ENCODE data around the gene GTF3C6. TPM values are rescaled to one million over a fixed set of nuclear protein-coding genes. Genes with fewer than 3 reads are reported as not detected.
"Not testable (repeated sequence)": the region's sequence is repeated elsewhere in the genome, so short reads cannot be mapped to it uniquely, and the experiment has no call there.

The GTF3C6 gene
- 22.3 and 68.3 TPM in 2 replicates for total RNA-seq (2014; rRNA removed; shearing (Covaris generic); ENCODE audit: low replicate concordance)

GRCh38 chr6:110958329-110959192 lies at the start of gene GTF3C6:
Gene GTF3C6, plus strand, starts transcription at chr6:110958706. Its CDS starts 64 bp downstream, at chr6:110958770.
- DNase-seq = peak; percentile 88
- no peaks in the 10 kb centered on the region for H3K27me3 ChIP-seq
- peak within 1 kb of the TSS; percentile 68 for H3K4me3 ChIP-seq
- no peaks in the 10 kb centered on the region for H3K9me3 ChIP-seq
- H3K36me3 ChIP-seq = peaks cover 22% of the 10 kb centered on the region

- H3K27me3 ChIP-seq = no peaks in the 10 kb centered on the region
- H3K36me3 ChIP-seq = no peaks in the 10 kb centered on the region
- no peak for DNase-seq
- no peak overlapping the region for H3K4me3 ChIP-seq
- no peaks in the 10 kb centered on the region for H3K9me3 ChIP-seq
Observed at GRCh38 chr6:110930781-110931180, 27.7 kb upstream of the GTF3C6 start.

- Histone ChIP-seq H3K36me3 (no peaks in the 10 kb centered on the region), H3K27me3 (no peaks in the 10 kb centered on the region), H3K9me3 (no peaks in the 10 kb centered on the region), H3K4me3 (no peak overlapping the region)
- no peak for DNase-seq
Observed at GRCh38 chr6:110933912-110934311, 24.6 kb upstream of the GTF3C6 start.

GRCh38 chr6:110934381-110934898 lies 24.1 kb upstream of the GTF3C6 start:
- Histone ChIP-seq H3K27me3 (no peaks in the 10 kb centered on the region), H3K9me3 (no peaks in the 10 kb centered on the region), H3K4me3 (no peak overlapping the region), H3K36me3 (no peaks in the 10 kb centered on the region)
- DNase-seq = no peak

GRCh38 chr6:110935171-110935570 lies 23.3 kb upstream of the GTF3C6 start:
- H3K9me3 ChIP-seq = no peaks in the 10 kb centered on the region
- no peak for DNase-seq
- H3K36me3 ChIP-seq = no peaks in the 10 kb centered on the region
- no peaks in the 10 kb centered on the region for H3K27me3 ChIP-seq
- H3K4me3 ChIP-seq = no peak overlapping the region

GRCh38 chr6:110938171-110938570 lies 20.3 kb upstream of the GTF3C6 start:
- no peaks in the 10 kb centered on the region for H3K36me3 ChIP-seq
- DNase-seq = no peak
- H3K27me3 ChIP-seq = no peaks in the 10 kb centered on the region
- H3K9me3 ChIP-seq = no peaks in the 10 kb centered on the region
- H3K4me3 ChIP-seq = no peak overlapping the region

- no peaks in the 10 kb centered on the region for H3K36me3 ChIP-seq
Observed at GRCh38 chr6:110939429-110940200, 18.9 kb upstream of the GTF3C6 start.

GRCh38 chr6:110944681-110945151 lies 13.8 kb upstream of the GTF3C6 start:
- H3K9me3 ChIP-seq = no peaks in the 10 kb centered on the region
- DNase-seq = peak; percentile 33
- H3K36me3 ChIP-seq = no peaks in the 10 kb centered on the region
- no peak overlapping the region for H3K4me3 ChIP-seq
- no peaks in the 10 kb centered on the region for H3K27me3 ChIP-seq

More at GRCh38 chr6:110939429-110940200, 18.9 kb upstream of the GTF3C6 start:
- Histone ChIP-seq H3K27me3 (no peaks in the 10 kb centered on the region), H3K4me3 (no peak overlapping the region), H3K9me3 (no peaks in the 10 kb centered on the region)
- no peak for DNase-seq

GRCh38 chr6:110946498-110946897 lies 12.0 kb upstream of the GTF3C6 start:
- H3K27me3 ChIP-seq = no peaks in the 10 kb centered on the region
- no peaks in the 10 kb centered on the region for H3K9me3 ChIP-seq
- DNase-seq = no peak
- H3K36me3 ChIP-seq = no peaks in the 10 kb centered on the region
- no peak overlapping the region for H3K4me3 ChIP-seq

GRCh38 chr6:110949679-110950285 lies 8.7 kb upstream of the GTF3C6 start:
- Histone ChIP-seq H3K9me3 (no peaks in the 10 kb centered on the region), H3K27me3 (no peaks in the 10 kb centered on the region), H3K36me3 (no peaks in the 10 kb centered on the region), H3K4me3 (no peak overlapping the region)
- DNase-seq = no peak

- H3K36me3 ChIP-seq = no peaks in the 10 kb centered on the region
- no peak overlapping the region for H3K4me3 ChIP-seq
- no peaks in the 10 kb centered on the region for H3K27me3 ChIP-seq
- no peaks in the 10 kb centered on the region for H3K9me3 ChIP-seq
- DNase-seq = no peak
Observed at GRCh38 chr6:110950440-110950839, 8.1 kb upstream of the GTF3C6 start.

- Histone ChIP-seq H3K36me3 (no peaks in the 10 kb centered on the region), H3K27me3 (no peaks in the 10 kb centered on the region), H3K4me3 (no peak overlapping the region), H3K9me3 (no peaks in the 10 kb centered on the region)
- no peak for DNase-seq
Observed at GRCh38 chr6:110951008-110951407, 7.5 kb upstream of the GTF3C6 start.

- DNase-seq = no peak
- Histone ChIP-seq H3K9me3 (no peaks in the 10 kb centered on the region), H3K4me3 (no peak overlapping the region), H3K27me3 (no peaks in the 10 kb centered on the region), H3K36me3 (no peaks in the 10 kb centered on the region)
Observed at GRCh38 chr6:110951986-110952794, 6.3 kb upstream of the GTF3C6 start.

- Histone ChIP-seq H3K27me3 (no peaks in the 10 kb centered on the region), H3K36me3 (no peaks in the 10 kb centered on the region), H3K4me3 (no peak overlapping the region), H3K9me3 (no peaks in the 10 kb centered on the region)
- no peak for DNase-seq
Observed at GRCh38 chr6:110953633-110954303, 4.7 kb upstream of the GTF3C6 start.

GRCh38 chr6:110960014-110960390 lies 1.5 kb downstream of the GTF3C6 start:
- no peak for DNase-seq
- Histone ChIP-seq H3K9me3 (no peaks in the 10 kb centered on the region), H3K27me3 (no peaks in the 10 kb centered on the region), H3K4me3 (no peak overlapping the region), H3K36me3 (peaks cover 26% of the 10 kb centered on the region)

GRCh38 chr6:110962636-110963035 lies 4.1 kb downstream of the GTF3C6 start:
- not testable (repeated sequence) for H3K9me3 ChIP-seq

More at GRCh38 chr6:110962636-110963035, 4.1 kb downstream of the GTF3C6 start:
- not testable (repeated sequence) for DNase-seq, H3K27me3 ChIP-seq, H3K4me3 ChIP-seq
- H3K36me3 ChIP-seq = peaks cover 42% of the 10 kb centered on the region
